ENCODE measurements around the gene MAPKAPK3.
A peak's percentile ranks its signal among the peaks of the same experiment; 100 is the strongest.
"Not testable (repeated sequence)": the region's sequence is repeated elsewhere in the genome, so short reads cannot be mapped to it uniquely, and the experiment has no call there.

The MAPKAPK3 gene

DNA sequence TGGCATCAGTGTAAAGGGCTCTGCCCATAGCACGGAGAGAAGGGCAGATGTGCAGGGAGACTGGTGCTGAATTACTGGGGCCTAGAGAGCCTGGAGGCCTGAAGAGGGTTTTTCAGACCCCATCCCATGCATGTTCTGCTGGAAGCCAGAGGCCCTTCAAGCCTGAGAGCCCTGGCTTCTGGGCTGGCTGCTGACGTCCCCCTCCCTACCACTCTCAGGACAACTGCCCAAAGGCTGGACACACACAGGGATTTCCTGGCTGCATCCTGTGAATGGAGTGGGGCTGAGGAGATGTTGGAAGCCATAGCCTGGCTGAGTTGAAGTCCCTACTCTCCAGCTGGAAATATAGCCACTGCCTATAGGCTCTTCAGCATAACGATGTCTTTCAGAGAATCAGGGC lies 40.9 kb downstream of the MAPKAPK3 start:
- no peak for DNase-seq

- peak; percentile 89 for DNase-seq
These were observed 41.5 kb downstream of the MAPKAPK3 start for GRCh38 chr3:50658416-50658815.

DNA sequence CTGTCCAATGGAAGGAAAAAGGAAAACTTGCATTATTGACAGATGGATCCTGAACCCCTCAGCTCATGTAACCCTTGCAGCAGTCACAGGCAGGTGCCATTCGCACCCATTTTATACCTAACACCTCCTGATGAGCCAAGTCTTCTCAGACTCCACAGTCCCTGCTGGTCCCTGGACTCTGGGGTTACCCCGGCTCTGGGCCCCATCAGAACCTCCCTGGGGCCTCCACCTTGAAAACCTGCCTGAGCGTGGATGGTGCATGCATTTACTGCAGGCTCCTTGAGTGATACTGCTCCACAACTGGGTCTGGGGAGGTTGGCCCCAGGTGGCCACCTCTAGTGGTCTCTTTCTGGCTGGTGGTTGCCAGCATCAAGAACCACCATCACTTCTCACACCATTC lies 41.9 kb downstream of the MAPKAPK3 start:
- DNase-seq, result no peak

DNA sequence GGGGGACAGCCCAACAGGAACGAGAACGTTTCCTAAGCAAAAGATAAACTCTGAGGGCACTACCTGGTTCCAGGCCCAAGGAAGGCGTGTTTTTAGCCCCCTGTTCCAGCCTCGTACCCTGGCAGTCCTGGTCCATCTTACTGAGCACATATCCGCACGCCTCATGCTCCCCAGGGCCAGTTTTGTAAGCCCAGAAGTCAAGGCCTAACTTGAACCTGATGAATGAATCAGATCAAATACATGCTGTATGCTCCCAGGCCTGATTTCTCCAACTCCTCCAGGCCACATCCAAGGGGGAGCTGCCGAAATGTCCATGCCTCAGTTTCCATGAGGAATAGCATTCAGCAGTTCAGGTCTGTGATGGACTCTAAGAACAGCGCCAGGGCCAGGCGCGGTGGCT lies 43.4 kb downstream of the MAPKAPK3 start:
- peak; percentile 26 for DNase-seq

DNA sequence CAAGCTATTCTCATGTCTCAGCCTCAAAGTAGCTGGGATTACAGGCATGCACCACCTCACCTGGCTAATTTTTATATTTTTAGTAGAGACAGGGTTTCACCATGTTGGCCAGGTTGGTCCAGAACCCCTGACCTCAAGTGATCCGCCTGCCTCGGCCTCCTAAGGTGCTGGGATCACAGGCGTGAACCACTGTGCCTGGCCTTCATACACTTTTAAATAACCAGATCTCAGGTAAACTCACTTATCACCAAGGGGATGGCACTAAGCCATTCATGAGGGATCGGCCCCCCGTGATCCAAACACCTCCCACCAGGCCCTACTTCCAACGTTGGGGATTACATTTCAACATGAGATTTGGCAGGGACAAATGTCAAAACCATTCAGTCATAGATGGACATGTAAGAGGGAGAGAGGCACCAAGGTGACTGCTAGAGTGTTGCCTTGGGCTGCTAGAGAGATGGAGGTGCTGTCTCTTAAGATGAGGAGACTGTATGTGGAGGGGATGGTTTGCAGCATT lies 44.4 kb downstream of the MAPKAPK3 start:
- peak; percentile 33 for DNase-seq

DNA sequence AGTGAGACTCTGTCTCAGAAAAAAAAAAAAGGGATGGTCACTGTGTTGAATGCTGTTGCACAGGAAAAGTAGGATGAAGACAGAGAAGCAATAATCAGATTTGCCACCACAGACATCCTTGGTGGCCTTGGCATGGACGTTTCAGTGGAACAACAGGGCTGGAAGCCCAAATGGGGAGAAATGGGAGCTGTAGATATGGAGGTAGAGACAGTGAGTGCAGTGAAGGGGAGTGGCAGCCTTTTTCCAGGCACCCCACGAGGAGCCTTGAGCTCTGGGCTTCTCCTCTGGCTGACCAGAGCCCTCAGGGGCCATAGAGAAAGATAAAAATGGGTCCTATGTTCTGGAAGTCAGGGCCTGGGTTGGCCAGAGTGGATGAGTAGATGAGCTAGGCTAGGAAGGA lies 45.5 kb downstream of the MAPKAPK3 start:
- DNase-seq, result peak; percentile 24

DNA sequence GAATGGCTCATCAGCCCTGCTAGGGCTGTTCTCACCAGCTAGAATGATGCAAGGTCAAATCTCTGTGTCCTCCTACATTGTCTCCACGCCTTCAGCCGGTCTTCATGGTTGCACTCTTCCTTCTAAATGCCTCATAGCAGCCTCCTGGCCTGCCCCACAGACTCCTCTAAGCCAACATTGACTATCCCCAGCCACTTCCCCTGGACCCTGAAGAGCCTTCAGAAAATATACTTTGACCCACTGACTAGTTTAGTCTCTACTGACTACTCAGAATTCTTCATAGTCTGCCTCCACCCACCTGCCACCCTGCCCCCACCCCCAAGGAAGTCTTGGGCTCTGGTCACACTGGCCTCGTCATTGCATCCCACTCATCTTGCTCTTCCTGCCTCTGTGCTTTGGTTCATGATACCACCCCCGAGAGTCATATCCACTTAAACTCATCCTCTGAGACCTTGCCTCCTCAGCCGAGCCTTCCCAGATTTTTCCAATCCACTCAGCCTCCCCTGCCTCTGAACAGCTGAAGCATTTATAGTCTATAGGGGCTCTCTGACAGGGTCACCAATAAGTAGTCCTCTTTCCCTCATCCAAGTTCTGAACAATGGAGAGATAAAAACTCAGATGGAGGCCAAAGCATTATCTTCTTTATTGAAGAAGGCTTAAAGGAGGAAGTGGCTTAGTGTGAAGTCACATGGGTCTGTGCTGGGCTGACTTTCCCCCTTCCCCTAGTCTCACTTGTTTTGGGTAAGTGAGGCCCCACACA lies 48.3 kb downstream of the MAPKAPK3 start:
- peak; percentile 29 for DNase-seq

GRCh38 chr3:50665841-50666115 lies 48.8 kb downstream of the MAPKAPK3 start:
- peak; percentile 24 for DNase-seq

- DNase-seq, result no peak
These were observed 49.9 kb downstream of the MAPKAPK3 start for GRCh38 chr3:50666837-50667236.

DNA sequence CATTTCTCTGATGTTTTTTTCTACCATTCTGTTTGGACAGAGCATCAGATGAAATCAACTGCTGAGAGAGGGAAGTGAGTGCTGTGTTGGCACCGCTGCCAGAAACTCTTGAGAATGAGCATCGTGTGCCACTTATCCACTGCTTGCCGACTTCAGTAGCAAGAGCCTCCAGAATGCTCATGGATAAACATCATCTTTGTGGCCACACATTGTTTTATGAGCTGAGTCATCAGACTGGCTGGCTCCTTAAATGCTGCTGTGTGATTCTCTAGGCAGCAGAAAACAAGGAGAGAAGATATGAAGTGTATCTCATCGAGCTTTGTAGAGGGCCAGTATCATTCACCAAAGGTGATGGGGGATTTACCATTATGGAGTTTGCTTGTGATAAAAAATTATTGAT lies 54.4 kb downstream of the MAPKAPK3 start:
- no peak for DNase-seq

GRCh38 chr3:50672656-50673055 lies 55.7 kb downstream of the MAPKAPK3 start:
- DNase-seq, result no peak

DNA sequence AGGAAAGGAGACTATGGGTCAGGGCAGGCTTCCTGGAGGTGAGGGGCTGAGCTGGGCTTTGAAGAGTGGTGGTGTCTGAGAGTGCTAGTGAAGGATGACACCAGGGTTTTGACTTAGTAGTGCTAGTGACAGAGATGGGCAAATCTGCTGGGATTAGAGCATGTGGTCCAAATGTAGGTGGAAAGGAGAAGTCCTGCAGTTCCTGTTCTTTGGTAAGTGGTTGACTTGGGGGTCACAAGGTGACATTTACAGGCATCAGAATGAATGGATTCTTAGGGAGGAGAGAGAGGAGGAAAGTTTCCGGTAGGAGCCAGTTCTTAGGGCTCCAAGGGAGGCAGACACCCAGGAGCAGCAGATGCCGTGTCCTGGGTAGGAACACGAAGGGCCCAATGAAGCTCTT lies 57.0 kb downstream of the MAPKAPK3 start:
- DNase-seq, result no peak

- DNase-seq, result peak; percentile 74
These were observed 57.6 kb downstream of the MAPKAPK3 start, which contains the start of gene DOCK3 for GRCh38 chr3:50674349-50675178. DOCK3 (plus strand) TSS chr3:50674927; CDS start chr3:50675264, 337 bp downstream.

DNA sequence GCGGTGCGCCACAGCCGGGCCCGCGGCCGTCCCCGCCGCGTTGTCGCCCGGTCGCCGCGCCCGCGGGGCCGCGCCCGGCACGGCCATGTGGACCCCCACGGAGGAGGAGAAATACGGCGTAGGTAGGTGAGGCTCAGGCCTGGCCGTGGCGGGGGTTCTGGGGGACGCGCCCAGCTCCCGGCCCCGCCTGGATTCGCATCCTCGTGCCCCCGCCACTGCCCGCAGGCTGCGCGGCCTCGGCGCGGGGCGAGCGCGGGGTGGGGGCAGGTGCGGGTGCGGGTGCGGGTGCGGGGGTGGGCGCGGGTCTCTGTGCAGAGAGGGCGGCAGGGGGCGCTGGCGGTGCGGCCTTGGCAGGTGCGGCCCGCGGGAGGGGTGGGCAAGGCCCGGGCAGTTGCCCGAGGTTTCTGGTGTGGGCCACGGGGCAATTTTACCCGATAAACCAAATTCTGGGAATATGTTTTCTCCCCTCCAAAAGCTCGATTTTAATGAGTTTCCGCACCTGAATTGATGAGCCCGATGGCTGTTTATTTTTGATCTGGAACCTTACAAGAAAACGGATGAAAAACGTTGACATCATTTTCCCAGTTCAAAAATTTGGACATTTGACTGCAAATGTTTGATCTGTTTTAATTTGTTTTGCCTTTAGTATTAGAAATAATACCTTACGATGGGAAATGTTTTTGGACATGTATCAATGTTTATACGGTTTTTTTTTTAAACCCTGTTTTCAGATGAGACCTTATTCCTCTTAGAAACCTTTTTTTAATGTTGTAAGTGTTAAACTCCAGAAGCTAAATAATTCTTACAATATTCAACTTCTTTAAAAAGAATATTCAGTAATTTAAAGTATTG lies 58.5 kb downstream of the MAPKAPK3 start:
- DNase-seq, result peak; percentile 73

DNA sequence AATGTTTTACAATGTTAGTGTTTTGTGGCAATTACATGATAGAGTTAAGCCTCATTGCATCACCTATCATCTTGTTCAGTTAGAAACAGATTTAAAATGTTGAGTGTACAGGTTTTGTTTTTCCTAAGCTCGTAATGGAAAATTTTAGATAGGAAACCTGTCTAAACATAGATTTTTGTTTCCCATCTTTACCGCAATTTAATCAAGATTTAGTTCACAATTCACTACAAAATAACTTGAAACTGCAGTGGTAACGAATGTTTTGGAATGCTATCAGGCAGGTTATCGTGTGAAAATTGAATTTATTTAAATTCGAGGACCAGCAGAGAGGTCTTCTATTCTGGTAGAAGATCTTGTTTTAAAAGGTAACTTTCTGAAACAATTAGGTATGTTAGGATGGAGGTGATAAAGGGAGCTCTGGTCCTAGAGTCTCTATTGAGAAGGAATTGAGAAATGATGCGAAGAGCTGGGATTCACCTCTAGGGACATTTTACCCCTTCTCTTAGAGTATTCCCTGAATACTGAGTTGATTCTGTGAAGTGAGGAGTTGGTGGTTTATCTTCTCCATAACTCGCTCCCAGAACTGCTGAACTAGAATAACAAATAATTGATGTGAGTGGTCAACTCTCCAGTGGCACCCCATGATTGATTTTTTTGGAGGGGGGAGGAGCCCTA lies 59.2 kb downstream of the MAPKAPK3 start:
- DNase-seq, result no peak

GRCh38 chr3:50687127-50687751 lies 70.3 kb downstream of the MAPKAPK3 start:
- DNase-seq, result no peak

DNA sequence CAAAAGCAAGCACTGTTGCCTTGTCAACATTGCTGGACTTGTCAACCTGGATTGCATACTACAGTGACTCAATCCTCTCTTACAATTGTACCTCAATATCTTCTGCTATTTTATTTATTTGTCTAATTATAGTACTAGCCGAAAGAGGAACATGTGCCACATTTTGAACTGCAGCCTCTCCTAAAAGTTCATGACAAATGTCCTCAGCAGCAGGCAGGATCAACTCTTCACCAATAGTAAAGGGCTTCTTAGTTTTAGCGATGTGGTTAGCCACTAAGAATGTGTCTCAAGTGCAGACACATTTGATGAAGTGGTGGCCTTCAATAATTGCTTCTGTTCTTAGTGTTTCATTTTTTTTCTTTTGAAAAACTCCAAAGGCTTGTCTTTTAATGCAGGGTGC lies 71.0 kb downstream of the MAPKAPK3 start:
- no peak for DNase-seq

GRCh38 chr3:50688602-50689001 lies 71.7 kb downstream of the MAPKAPK3 start:
- not testable (repeated sequence) for DNase-seq

DNA sequence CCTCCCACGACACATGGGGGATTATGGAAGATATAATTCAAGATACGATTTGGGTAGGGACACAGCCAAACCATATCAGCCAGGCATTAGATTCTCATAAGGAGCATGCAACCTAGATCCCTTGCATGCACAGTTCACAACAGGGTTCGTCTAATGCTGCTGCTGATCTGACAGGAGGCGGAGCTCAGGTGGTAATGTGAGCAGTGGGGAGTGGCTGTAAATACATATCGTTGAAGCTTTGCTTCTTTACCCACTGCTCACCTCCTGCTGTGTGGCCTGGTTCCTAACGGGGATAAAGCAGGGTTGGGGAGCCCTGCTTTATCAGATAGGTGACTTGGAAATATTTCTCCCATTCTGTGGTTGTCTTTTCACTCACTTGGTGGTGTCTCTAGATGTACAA lies 72.6 kb downstream of the MAPKAPK3 start:
- no peak for DNase-seq

- no peak for DNase-seq
These were observed 78.1 kb downstream of the MAPKAPK3 start for GRCh38 chr3:50695031-50695430.

- DNase-seq, result no peak
These were observed 79.3 kb downstream of the MAPKAPK3 start for GRCh38 chr3:50696276-50696675.

DNA sequence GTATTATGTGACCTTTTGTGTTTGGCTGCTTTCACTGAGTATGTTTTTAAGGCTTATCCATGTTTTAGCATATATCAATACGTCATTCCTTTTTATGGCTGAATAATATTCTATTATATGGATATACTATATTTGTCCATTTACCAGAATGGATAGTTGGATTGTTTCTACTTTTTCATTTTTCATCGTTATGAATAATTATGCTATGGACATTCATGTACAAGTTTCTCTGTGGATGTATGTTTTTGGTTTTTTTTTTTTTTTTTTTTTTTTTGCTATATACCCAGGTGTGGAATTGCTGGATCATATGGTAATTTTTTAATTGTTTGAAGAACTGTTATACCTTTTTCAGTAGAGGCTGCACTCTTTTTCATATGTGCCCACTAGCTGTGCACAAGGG lies 81.3 kb downstream of the MAPKAPK3 start:
- no peak for DNase-seq

Data from islet precursor cell (in vitro differentiated cells).